Ishikawa (cell line): ENCODE data around the gene JAG2.

Experiments
- CEBPB ChIP-seq: IDR thresholded peaks from 2 replicates; pipeline ENCODE4 v1.6.1; 2012
- CREB1 ChIP-seq: IDR thresholded peaks from 2 replicates; pipeline ENCODE4 v1.6.1; 2012; ENCODE audit warnings: low read depth
- EP300 ChIP-seq: IDR thresholded peaks from 2 replicates; pipeline ENCODE4 v1.6.1; 2012; ENCODE audit warnings: borderline replicate concordance
- FOXM1 ChIP-seq: IDR thresholded peaks from 2 replicates; pipeline ENCODE4 v1.6.1; 2012; ENCODE audit warnings: low read depth, borderline replicate concordance
- NFIC ChIP-seq: IDR thresholded peaks from 2 replicates; pipeline ENCODE4 v1.6.1; 2012
- RAD21 ChIP-seq: IDR thresholded peaks from 2 replicates; pipeline ENCODE4 v1.6.1; 2012; ENCODE audit warnings: low read depth
- REST ChIP-seq: IDR thresholded peaks from 2 replicates; pipeline ENCODE4 v1.6.1; 2012; ENCODE audit warnings: low read depth, mild to moderate bottlenecking
- TAF1 ChIP-seq: IDR thresholded peaks from 2 replicates; pipeline ENCODE4 v1.6.1; 2012; ENCODE audit warnings: low read depth, mild to moderate bottlenecking
- TCF12 ChIP-seq: IDR thresholded peaks from 2 replicates; pipeline ENCODE4 v1.6.1; 2012; ENCODE audit warnings: low read depth
- YY1 ChIP-seq: IDR thresholded peaks from 2 replicates; pipeline ENCODE4 v1.6.1; 2012; ENCODE audit warnings: low read depth
- TF ChIP-seq, protein P1 (sequence below): IDR thresholded peaks from 2 replicates; pipeline ENCODE4 v1.6.1; 2012
- TF ChIP-seq, protein P2 (sequence below): IDR thresholded peaks from 2 replicates; pipeline ENCODE4 v1.6.1; 2012

DNA sequence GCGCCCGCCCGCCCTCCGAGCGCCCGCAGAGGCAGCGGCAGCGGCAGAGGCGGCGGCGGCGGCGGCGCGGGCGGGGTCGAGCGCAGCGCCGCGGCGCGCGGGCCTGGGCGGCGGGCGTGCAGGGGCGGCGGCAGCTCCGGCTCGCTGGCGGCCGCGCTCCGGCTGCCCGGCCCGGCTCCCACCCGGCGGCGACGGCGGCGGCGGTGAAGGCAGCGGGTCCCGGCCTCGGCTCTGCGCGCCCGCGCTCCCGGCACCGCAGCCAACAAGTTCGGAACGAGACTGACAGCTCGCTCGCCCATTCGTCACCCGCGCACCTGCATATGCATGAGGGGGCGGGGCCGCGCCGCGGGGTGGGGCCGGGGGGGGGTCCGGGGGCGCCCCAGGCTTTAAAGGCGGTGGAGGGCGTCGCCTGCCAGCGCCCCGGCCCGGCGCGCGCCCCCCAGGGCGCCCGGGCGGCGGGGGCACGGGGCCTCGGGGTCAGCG, at the start of gene JAG2:
- TF ChIP-seq, protein P1, sequence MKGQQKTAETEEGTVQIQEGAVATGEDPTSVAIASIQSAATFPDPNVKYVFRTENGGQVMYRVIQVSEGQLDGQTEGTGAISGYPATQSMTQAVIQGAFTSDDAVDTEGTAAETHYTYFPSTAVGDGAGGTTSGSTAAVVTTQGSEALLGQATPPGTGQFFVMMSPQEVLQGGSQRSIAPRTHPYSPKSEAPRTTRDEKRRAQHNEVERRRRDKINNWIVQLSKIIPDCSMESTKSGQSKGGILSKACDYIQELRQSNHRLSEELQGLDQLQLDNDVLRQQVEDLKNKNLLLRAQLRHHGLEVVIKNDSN, result no peak
- TF ChIP-seq FOXM1 (no peak), CREB1 (no peak), REST (no peak), RAD21 (no peak), YY1 (no peak), NFIC (no peak), CEBPB (no peak), EP300 (no peak), TAF1 (0 out of 2 replicates have a peak, but pooled peaks have one; percentile 42), TCF12 (no peak)
- TF ChIP-seq, protein P2, sequence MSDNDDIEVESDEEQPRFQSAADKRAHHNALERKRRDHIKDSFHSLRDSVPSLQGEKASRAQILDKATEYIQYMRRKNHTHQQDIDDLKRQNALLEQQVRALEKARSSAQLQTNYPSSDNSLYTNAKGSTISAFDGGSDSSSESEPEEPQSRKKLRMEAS, result no peak
